Stimulated activated CD4-positive, alpha-beta T cell treated with anti-CD3 and anti-CD28 coated beads, Interleukin-12 subunit alpha, Interleukin-12 subunit beta, amount 100 ng/mL, for 4 hours (primary cell): ENCODE data around the gene TBC1D3B.
"Not testable (repeated sequence)": the region's sequence is repeated elsewhere in the genome, so short reads cannot be mapped to it uniquely, and the experiment has no call there.

Experiments
- DNase-seq: peaks from one replicate; pipeline ENCODE4 v3.0.0-alpha.2; 2020

TBC1D3B gene

GRCh38 chr17:36127199-36127893 lies 49.1 kb downstream of the TBC1D3B start:
- no peak for DNase-seq

GRCh38 chr17:36124879-36125824 lies 51.3 kb downstream of the TBC1D3B start:
- no peak for DNase-seq

GRCh38 chr17:36123431-36123830 lies 53.0 kb downstream of the TBC1D3B start:
- no peak for DNase-seq

GRCh38 chr17:36121099-36121498 lies 55.3 kb downstream of the TBC1D3B start:
- DNase-seq: not testable (repeated sequence)

GRCh38 chr17:36120221-36120620 lies 56.2 kb downstream of the TBC1D3B start:
- no peak for DNase-seq

- DNase-seq: no peak
These were observed 57.7 kb downstream of the TBC1D3B start for GRCh38 chr17:36118477-36119353.

DNA sequence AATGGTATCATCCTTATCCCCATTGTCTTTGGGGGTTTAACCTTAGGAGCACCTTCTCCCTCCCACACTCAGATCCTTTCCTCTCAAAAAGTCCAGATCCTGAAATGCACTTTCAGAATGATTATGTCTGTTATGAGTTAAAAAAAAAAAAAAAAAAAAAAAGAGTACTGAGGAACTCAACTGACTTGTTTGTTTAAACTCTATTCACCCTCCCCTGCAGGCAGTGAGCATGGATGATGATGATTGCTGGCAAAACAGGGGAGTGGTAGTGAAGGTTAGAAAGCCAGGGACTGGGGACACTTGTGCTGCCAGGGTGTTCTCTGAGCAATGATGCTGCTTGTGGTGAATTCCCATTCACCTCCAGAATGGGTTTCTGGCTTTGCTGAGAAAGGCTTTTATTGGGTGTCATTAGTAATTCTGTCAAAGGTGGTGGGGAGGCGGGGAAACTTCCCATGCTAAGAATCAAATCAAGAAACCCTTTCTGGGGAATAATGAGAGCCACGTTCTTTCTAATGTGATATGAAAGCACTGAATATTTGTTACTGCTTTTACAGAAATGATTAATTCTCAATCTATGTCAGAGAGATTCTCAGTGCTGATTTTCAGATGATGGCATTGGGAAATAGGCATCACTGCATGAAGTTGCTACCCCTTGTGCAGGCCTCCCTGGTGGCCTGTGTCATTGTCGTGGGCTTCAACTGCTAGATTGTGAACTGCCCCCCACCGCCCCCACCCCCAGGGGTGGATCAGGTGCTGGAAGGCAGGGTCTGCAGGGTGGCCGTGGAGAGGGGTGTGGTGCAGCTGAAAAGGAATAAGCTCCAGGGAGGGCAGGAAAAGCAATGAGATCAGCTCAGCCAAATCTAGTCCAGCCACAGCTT lies 58.7 kb downstream of the TBC1D3B start:
- no peak for DNase-seq
